Central memory CD8-positive, alpha-beta T cell (primary cell): ENCODE data around the gene USP54.
A peak's percentile ranks its signal among the peaks of the same experiment; 100 is the strongest.

ENCODE experiments used
- ATAC-seq: fragments of 150-1000 bp; cut with Tn5 transposase; replicated peaks from 2 replicates; pipeline ENCODE4 v1.10.0; 2022; ENCODE audit warnings: mild to moderate bottlenecking, moderate FRiP score, moderate number of reproducible peaks; ENCODE audit not compliant: poor library complexity, severe bottlenecking; ENCODE audit errors: extremely low read depth
- DNase-seq, 2 donors: peaks; one replicate each; pipeline ENCODE4 v3.0.0; 2021; ENCODE audit warnings: low spot score in 2 of 2
- H3K27ac Mint-ChIP-seq: one replicate; pipeline ENCODE4 v1.8.0; 2022; ENCODE audit warnings: low read depth, mild to moderate bottlenecking, moderate library complexity, mixed read lengths
- H3K27me3 Mint-ChIP-seq: one replicate; pipeline ENCODE4 v1.8.0; 2022; ENCODE audit warnings: mixed read lengths
- H3K36me3 Mint-ChIP-seq: one replicate; pipeline ENCODE4 v1.8.0; 2022; ENCODE audit warnings: mild to moderate bottlenecking, moderate library complexity, mixed read lengths; ENCODE audit not compliant: insufficient read depth
- H3K4me1 Mint-ChIP-seq: one replicate; pipeline ENCODE4 v1.8.0; 2022; ENCODE audit warnings: mixed read lengths
- H3K4me3 Mint-ChIP-seq: one replicate; pipeline ENCODE4 v1.8.0; 2022; ENCODE audit warnings: mild to moderate bottlenecking, moderate library complexity, mixed read lengths
- H3K9me3 Mint-ChIP-seq: one replicate; pipeline ENCODE4 v1.8.0; 2022; ENCODE audit warnings: mixed read lengths

Gene USP54, protein sequence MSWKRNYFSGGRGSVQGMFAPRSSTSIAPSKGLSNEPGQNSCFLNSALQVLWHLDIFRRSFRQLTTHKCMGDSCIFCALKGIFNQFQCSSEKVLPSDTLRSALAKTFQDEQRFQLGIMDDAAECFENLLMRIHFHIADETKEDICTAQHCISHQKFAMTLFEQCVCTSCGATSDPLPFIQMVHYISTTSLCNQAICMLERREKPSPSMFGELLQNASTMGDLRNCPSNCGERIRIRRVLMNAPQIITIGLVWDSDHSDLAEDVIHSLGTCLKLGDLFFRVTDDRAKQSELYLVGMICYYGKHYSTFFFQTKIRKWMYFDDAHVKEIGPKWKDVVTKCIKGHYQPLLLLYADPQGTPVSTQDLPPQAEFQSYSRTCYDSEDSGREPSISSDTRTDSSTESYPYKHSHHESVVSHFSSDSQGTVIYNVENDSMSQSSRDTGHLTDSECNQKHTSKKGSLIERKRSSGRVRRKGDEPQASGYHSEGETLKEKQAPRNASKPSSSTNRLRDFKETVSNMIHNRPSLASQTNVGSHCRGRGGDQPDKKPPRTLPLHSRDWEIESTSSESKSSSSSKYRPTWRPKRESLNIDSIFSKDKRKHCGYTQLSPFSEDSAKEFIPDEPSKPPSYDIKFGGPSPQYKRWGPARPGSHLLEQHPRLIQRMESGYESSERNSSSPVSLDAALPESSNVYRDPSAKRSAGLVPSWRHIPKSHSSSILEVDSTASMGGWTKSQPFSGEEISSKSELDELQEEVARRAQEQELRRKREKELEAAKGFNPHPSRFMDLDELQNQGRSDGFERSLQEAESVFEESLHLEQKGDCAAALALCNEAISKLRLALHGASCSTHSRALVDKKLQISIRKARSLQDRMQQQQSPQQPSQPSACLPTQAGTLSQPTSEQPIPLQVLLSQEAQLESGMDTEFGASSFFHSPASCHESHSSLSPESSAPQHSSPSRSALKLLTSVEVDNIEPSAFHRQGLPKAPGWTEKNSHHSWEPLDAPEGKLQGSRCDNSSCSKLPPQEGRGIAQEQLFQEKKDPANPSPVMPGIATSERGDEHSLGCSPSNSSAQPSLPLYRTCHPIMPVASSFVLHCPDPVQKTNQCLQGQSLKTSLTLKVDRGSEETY (N-terminal part only)

DNA sequence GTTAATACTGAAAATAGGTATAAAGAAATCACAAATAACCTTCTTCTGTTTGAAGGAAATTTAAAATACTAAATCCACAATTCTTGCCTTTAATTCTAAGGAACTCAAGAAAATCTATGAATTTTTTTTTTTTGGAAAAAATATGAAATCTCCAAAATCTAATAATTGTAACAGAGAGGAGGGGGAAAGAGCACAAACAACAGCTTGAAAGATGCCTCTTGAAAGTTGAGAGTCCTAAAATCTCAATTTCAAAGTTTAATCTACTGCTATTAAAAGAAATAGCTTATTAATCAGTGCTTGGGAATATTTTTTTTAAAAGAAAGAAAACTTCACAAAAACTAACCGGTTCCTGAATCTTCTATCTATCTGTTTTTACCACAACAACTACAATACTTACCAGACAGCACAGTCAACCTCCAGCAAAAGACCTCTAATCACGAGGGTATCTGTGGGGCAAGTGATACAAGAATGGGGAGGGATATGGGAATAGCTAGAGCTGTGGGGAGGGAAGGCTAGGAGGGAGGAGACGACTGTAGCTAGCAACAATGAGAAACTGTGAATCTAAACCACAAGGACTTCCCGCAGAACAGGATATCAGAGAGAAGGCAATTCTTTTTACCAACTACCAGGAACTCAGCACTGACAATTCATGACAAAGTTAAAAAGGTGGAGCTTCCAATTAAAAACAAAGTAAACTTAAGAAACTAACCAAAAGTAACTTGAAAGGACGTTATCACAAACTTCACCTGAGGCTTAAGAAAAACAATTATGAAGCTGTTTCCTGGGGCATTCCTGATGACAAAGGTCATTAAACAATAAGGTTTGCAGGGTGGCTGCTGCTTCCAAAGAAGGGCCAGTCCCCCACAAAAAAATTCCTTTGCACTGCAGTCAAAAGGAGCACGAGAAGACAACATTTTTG, at the start of gene USP54:
Gene USP54, minus strand, starts transcription at position 462 of the 919 bp plus-strand sequence. CDS start 15,684 bp downstream, outside the sequence.
- DNase-seq (no peak), ATAC-seq (peak; percentile 89)
- Mint-ChIP-seq H3K36me3 (no peaks in the 10 kb centered on the region), H3K4me1 (peaks cover 13% of the 10 kb centered on the region), H3K4me3 (peak within 1 kb of the TSS; percentile 40), H3K9me3 (no peaks in the 10 kb centered on the region), H3K27ac (peak within 1 kb of the TSS; percentile 10), H3K27me3 (no peaks in the 10 kb centered on the region)

DNA sequence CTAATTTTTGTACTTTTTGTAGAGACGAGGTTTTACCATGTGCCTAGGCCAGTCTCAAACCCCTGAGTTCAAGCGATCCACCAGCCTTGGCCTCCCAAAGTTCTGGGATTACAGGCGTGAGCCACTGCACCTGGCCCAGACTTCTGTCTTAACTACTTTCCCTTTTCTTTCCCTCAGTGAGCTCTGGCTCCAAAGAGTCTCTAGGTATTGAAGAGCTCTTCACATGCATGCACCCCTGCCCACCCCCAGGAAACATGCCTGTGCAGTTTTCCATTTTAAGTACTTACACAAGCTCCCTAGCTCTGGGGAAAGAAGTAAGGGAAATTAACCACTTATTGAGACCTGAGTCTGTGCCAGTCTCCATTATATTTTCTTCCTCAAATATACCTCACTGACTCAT, 48.1 kb upstream of the USP54 start:
- no peak for ATAC-seq
- Mint-ChIP-seq H3K4me3 (no peak overlapping the region), H3K9me3 (no peaks in the 10 kb centered on the region), H3K4me1 (no peaks in the 10 kb centered on the region), H3K27ac (no peak overlapping the region), H3K36me3 (no peaks in the 10 kb centered on the region), H3K27me3 (no peaks in the 10 kb centered on the region)
- no peak for DNase-seq

DNA sequence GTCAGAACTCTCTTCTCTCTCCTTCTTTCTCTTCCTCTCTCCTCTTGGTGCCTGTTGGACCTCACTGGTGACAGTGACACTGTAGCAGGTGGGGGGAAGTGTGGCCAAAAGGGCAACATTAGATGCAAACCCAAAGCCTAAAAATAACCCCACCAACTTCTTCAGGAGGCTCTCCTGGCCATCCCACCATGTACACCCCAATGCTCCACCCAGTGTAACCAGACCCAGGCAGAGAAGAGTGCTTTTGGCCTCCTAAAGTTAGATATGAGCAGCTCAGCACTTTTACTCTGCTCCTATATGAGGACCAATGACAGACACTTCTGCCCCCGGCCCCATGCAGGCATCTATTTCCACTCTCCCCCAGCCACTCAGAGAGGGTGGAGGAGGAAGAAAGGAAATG, 44.6 kb upstream of the USP54 start:
- Mint-ChIP-seq H3K27me3 (no peaks in the 10 kb centered on the region), H3K36me3 (peaks cover 2% of the 10 kb centered on the region), H3K27ac (no peak overlapping the region), H3K4me3 (no peak overlapping the region), H3K4me1 (no peaks in the 10 kb centered on the region), H3K9me3 (no peaks in the 10 kb centered on the region)
- DNase-seq (no peak), ATAC-seq (no peak)

DNA sequence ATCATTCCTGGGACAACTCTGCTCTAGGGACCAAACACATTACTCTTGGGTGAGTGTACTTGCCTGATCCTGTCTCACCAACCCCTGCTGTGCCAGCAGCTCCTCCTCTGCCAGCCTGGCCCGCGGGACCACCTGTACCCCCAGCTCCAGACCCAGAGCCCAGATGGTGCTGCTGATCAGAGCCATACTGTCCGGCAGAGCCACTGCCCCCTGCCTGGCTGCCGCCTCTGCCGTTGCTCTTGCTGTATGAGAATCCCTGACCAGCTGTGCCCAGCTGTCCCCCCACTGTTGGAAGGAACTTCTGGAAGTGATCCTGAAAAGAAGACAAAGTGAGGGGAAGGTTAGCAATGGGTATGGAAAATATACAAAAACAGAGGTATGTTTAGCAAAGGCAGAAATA, 43.3 kb upstream of the USP54 start:
- no peaks in the 10 kb centered on the region for H3K4me1 Mint-ChIP-seq
- DNase-seq: no peak
- no peaks in the 10 kb centered on the region for H3K27me3 Mint-ChIP-seq
- no peak for ATAC-seq
- H3K27ac Mint-ChIP-seq: no peak overlapping the region
- no peaks in the 10 kb centered on the region for H3K9me3 Mint-ChIP-seq
- peaks cover 2% of the 10 kb centered on the region for H3K36me3 Mint-ChIP-seq
- no peak overlapping the region for H3K4me3 Mint-ChIP-seq

DNA sequence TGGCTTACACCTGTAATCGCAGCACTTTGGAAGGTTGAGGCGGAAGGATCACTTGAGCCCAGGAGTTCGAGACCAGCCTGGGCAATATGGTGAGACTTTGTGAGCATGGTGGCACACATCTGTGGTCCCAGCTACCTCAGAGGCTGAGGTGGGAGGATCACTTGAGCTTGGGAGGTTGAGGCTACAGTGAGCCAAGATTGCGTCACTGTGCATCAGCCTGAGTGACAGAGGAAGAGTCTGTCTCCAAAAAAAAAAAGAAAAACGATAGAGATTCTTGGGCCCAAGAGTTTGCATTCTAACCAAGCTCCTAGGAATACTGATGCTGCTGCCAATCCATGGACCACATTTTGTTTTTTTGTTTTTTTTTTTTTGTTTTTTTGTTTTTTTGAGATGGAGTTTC, 38.0 kb upstream of the USP54 start:
- no peak overlapping the region for H3K4me3 Mint-ChIP-seq
- H3K36me3 Mint-ChIP-seq: peaks cover 12% of the 10 kb centered on the region
- no peaks in the 10 kb centered on the region for H3K9me3 Mint-ChIP-seq
- H3K27ac Mint-ChIP-seq: no peak overlapping the region
- H3K4me1 Mint-ChIP-seq: peaks cover 16% of the 10 kb centered on the region
- H3K27me3 Mint-ChIP-seq: no peaks in the 10 kb centered on the region
- no peak for ATAC-seq
- no peak for DNase-seq

DNA sequence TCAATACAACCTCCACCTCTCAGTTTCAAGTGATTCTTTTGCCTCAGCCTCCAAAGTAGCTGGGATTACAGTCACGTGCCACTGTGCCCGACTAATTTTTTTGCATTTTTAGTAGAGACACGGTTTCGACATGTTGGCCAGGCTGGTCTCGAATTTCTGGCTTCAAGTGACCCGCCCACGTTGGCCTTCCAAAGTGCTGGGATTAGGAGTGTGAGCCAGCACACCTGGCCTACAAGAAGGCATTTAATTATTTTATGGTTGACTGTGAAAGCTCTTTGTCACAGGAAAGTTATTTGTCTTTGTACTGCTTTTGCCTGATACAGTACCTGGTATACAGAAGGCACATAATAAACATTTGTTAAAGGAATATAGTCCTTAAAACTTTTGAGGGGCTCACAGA, 37.3 kb upstream of the USP54 start:
- H3K36me3 Mint-ChIP-seq: peaks cover 12% of the 10 kb centered on the region
- no peaks in the 10 kb centered on the region for H3K9me3 Mint-ChIP-seq
- no peak overlapping the region for H3K27ac Mint-ChIP-seq
- ATAC-seq (no peak), DNase-seq (no peak)
- no peaks in the 10 kb centered on the region for H3K27me3 Mint-ChIP-seq
- H3K4me3 Mint-ChIP-seq: no peak overlapping the region
- peaks cover 16% of the 10 kb centered on the region for H3K4me1 Mint-ChIP-seq

DNA sequence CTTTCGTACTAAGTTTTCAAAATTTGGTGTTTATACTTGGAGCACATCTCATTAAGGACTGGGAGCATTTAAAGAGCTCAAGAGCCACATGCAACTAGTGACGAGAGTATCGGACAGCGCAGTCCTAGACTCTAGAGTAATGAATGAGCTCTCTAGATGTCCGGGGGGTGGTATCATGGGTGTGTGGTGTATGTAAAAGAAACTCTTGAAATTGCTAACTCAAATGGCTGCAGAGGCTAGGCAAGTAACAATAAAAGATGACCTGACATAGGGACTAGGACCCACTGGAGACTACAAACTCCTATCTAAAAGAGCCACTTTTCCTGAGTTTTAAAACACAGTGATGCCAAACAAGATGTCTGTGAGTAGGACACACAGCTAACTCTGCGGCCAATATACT, 36.2 kb upstream of the USP54 start:
- H3K27me3 Mint-ChIP-seq: no peaks in the 10 kb centered on the region
- no peak overlapping the region for H3K27ac Mint-ChIP-seq
- no peak overlapping the region for H3K4me3 Mint-ChIP-seq

DNA sequence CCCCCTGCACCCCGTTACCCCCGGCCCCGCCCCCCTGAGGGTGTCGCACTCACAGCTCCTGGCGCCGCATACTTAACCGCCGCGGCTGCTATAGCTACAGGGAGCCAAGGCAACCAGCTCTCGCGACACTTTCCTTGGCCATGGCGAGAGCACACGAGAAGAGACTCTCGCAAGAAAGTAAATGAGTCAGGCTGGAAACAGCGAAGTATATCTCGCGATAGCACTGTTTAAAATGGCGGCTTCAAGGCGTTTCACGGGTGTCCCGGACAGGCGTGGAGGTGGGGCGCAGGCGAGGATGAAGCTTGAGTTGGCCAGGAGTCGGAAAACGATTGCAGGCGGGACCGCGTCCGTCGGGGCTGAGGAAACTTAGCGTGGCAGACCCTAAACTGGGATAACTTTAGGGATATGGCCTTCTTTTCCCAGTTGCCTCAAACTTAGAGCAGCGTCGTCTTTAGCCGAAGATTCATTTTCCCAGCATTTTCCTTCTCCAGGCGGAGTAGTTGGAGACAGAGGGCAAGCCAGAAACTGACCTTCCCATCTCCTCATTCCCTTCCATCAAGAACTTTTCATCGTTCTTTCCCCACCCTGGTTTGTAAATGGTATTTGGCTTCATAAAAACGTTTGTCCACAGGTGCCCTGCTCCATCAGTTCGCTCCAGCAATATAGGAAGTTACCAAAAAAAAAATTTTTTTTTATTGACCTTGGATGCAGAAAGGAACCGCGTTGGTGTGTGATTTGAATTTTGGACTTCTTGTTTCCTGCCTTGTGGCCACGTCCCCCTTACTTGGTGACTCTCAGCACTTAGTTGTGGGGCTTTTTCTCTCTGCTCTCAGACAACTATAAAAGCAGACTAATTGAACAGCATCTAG, 35.0 kb upstream of the USP54 start:
- ATAC-seq (peak; percentile 99), DNase-seq (peak; percentile 78 to 91)
- no peaks in the 10 kb centered on the region for H3K9me3 Mint-ChIP-seq
- peaks cover 16% of the 10 kb centered on the region for H3K4me1 Mint-ChIP-seq
- H3K36me3 Mint-ChIP-seq: peaks cover 10% of the 10 kb centered on the region
- H3K27ac Mint-ChIP-seq: peak overlapping the region; percentile 98
- no peaks in the 10 kb centered on the region for H3K27me3 Mint-ChIP-seq
- peak overlapping the region; percentile 90 for H3K4me3 Mint-ChIP-seq

More for the DNA sequence above, 36.2 kb upstream of the USP54 start:
- H3K9me3 Mint-ChIP-seq: no peaks in the 10 kb centered on the region
- DNase-seq (no peak), ATAC-seq (no peak)
- H3K36me3 Mint-ChIP-seq: peaks cover 12% of the 10 kb centered on the region
- peaks cover 16% of the 10 kb centered on the region for H3K4me1 Mint-ChIP-seq

DNA sequence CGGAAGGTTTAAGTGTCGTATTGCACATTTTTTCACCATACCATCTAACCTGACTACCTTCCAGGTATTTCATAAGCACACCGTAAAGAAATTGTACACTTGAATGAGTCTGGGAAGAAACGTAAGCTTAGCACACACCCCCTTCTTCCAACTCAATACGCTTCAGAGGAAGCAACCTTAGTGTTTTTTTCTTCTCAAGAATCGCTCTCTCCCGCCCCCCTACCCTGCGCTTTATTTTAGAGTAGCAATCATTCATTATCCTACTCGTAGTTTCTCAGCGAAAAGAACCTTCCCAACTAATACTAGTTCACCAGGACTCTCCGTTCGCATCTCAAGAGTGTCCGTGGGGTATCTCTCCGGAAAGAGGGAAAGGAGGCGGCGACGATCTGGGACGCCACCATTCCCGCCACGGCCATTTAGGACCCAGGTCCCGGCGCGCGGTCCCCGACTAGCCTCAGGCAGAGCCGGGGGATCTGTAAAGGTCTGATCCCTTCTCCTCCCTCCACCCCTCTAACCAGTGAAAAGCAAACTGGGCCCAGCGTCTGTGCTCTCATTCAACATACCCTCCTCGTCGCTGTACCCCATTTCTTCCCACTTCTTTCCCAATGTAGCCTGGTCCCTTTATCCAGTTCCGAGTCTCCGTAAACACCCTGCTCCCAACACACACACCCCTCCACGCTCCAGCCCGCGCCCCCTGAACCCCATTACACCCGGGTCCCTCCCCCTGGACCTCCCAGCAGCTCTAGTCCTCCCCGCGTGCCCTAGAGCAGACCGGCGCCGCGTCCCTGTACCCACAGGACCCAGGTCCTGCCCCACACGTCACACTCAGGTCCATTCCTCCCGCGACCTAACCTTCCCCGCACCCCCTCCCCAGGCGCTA, 34.1 kb upstream of the USP54 start:
- Mint-ChIP-seq H3K27me3 (no peaks in the 10 kb centered on the region), H3K27ac (peak overlapping the region; percentile 98), H3K4me3 (peak overlapping the region; percentile 90), H3K4me1 (peaks cover 16% of the 10 kb centered on the region), H3K9me3 (no peaks in the 10 kb centered on the region), H3K36me3 (peaks cover 10% of the 10 kb centered on the region)
- peak; percentile 12 for ATAC-seq
- DNase-seq: no peak

DNA sequence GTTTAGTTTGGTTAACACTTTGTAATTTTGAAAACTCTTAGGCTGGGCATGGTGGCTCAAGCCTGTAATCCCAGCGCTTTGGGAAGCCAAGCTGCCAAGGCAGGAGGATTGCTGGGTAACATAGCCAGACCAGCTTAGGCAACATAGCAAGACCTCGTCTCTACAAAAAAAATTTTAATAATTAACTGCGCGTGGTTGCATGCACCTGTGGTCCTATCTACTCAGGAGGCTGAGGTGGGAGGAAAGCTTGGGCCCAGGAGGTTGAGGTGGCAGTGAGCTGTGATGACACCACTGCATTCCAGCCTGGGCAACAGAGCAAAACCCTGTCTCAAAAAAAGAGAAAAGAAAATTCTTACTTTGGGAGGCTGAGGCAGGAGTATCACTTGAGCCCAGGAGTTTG, 31.9 kb upstream of the USP54 start:
- no peak overlapping the region for H3K27ac Mint-ChIP-seq
- H3K9me3 Mint-ChIP-seq: no peaks in the 10 kb centered on the region
- no peak overlapping the region for H3K4me3 Mint-ChIP-seq
- ATAC-seq: no peak
- no peak for DNase-seq
- peaks cover 10% of the 10 kb centered on the region for H3K36me3 Mint-ChIP-seq
- peaks cover 16% of the 10 kb centered on the region for H3K4me1 Mint-ChIP-seq
- no peaks in the 10 kb centered on the region for H3K27me3 Mint-ChIP-seq
